Activated naive CD8-positive, alpha-beta T cell (primary cell): ENCODE data around the gene KIAA0930.

Experiments used
- H3K27ac Mint-ChIP-seq: one replicate; pipeline ENCODE4 v1.8.0; 2021; ENCODE audit warnings: mixed read lengths
- H3K27me3 Mint-ChIP-seq: one replicate; pipeline ENCODE4 v1.8.0; 2021; ENCODE audit warnings: mixed read lengths
- H3K36me3 Mint-ChIP-seq: one replicate; pipeline ENCODE4 v1.8.0; 2021; ENCODE audit warnings: mixed read lengths
- H3K4me1 Mint-ChIP-seq: one replicate; pipeline ENCODE4 v1.8.0; 2021; ENCODE audit warnings: low read depth, mixed read lengths
- H3K4me3 Mint-ChIP-seq: one replicate; pipeline ENCODE4 v1.8.0; 2021; ENCODE audit warnings: mild to moderate bottlenecking, mixed read lengths
- H3K9me3 Mint-ChIP-seq: one replicate; pipeline ENCODE4 v1.8.0; 2021; ENCODE audit warnings: low read depth, mixed read lengths

The KIAA0930 gene

GRCh38 chr22:45217806-45218205 is 22.9 kb downstream of the KIAA0930 start:
- H3K27ac Mint-ChIP-seq = no peak overlapping the region
- H3K4me1 Mint-ChIP-seq = peaks cover 23% of the 10 kb centered on the region
- no peaks in the 10 kb centered on the region for H3K9me3 Mint-ChIP-seq
- H3K36me3 Mint-ChIP-seq = no peaks in the 10 kb centered on the region
- H3K27me3 Mint-ChIP-seq = no peaks in the 10 kb centered on the region
- no peak overlapping the region for H3K4me3 Mint-ChIP-seq

- no peak overlapping the region for H3K27ac Mint-ChIP-seq
- no peaks in the 10 kb centered on the region for H3K9me3 Mint-ChIP-seq
- no peaks in the 10 kb centered on the region for H3K36me3 Mint-ChIP-seq
- peaks cover 20% of the 10 kb centered on the region for H3K4me1 Mint-ChIP-seq
- no peak overlapping the region for H3K4me3 Mint-ChIP-seq
- H3K27me3 Mint-ChIP-seq = no peaks in the 10 kb centered on the region
Measured at GRCh38 chr22:45217345-45217744, 23.3 kb downstream of the KIAA0930 start.

GRCh38 chr22:45216133-45217003 is 24.3 kb downstream of the KIAA0930 start:
- no peak overlapping the region for H3K4me3 Mint-ChIP-seq
- H3K27ac Mint-ChIP-seq = no peak overlapping the region
- no peaks in the 10 kb centered on the region for H3K27me3 Mint-ChIP-seq
- H3K9me3 Mint-ChIP-seq = no peaks in the 10 kb centered on the region
- H3K36me3 Mint-ChIP-seq = peaks cover 3% of the 10 kb centered on the region
- H3K4me1 Mint-ChIP-seq = peaks cover 15% of the 10 kb centered on the region

GRCh38 chr22:45212992-45213751 is 27.5 kb downstream of the KIAA0930 start:
- Mint-ChIP-seq H3K27me3 (no peaks in the 10 kb centered on the region), H3K4me3 (no peak overlapping the region), H3K36me3 (peaks cover 3% of the 10 kb centered on the region), H3K27ac (no peak overlapping the region), H3K4me1 (peaks cover 3% of the 10 kb centered on the region), H3K9me3 (no peaks in the 10 kb centered on the region)

- H3K27ac Mint-ChIP-seq = no peak overlapping the region
- peaks cover 3% of the 10 kb centered on the region for H3K4me1 Mint-ChIP-seq
- no peaks in the 10 kb centered on the region for H3K27me3 Mint-ChIP-seq
- H3K36me3 Mint-ChIP-seq = peaks cover 3% of the 10 kb centered on the region
- no peaks in the 10 kb centered on the region for H3K9me3 Mint-ChIP-seq
- no peak overlapping the region for H3K4me3 Mint-ChIP-seq
Measured at GRCh38 chr22:45212306-45212709, 28.4 kb downstream of the KIAA0930 start.

- Mint-ChIP-seq H3K4me1 (peaks cover 3% of the 10 kb centered on the region), H3K4me3 (no peak overlapping the region), H3K9me3 (no peaks in the 10 kb centered on the region), H3K36me3 (peaks cover 3% of the 10 kb centered on the region), H3K27me3 (no peaks in the 10 kb centered on the region), H3K27ac (no peak overlapping the region)
Measured at GRCh38 chr22:45211848-45212247, 28.8 kb downstream of the KIAA0930 start.

- no peaks in the 10 kb centered on the region for H3K27me3 Mint-ChIP-seq
- H3K9me3 Mint-ChIP-seq = no peaks in the 10 kb centered on the region
- no peak overlapping the region for H3K4me3 Mint-ChIP-seq
- peaks cover 3% of the 10 kb centered on the region for H3K36me3 Mint-ChIP-seq
- no peak overlapping the region for H3K27ac Mint-ChIP-seq
- H3K4me1 Mint-ChIP-seq = peaks cover 3% of the 10 kb centered on the region
Measured at GRCh38 chr22:45211435-45211834, 29.3 kb downstream of the KIAA0930 start.

- no peak overlapping the region for H3K27ac Mint-ChIP-seq
- H3K4me3 Mint-ChIP-seq = no peak overlapping the region
- peaks cover 3% of the 10 kb centered on the region for H3K36me3 Mint-ChIP-seq
- H3K9me3 Mint-ChIP-seq = no peaks in the 10 kb centered on the region
- H3K27me3 Mint-ChIP-seq = no peaks in the 10 kb centered on the region
- H3K4me1 Mint-ChIP-seq = peaks cover 3% of the 10 kb centered on the region
Measured at GRCh38 chr22:45210991-45211390, 29.7 kb downstream of the KIAA0930 start.

GRCh38 chr22:45210577-45210976 is 30.1 kb downstream of the KIAA0930 start:
- Mint-ChIP-seq H3K9me3 (no peaks in the 10 kb centered on the region), H3K27me3 (no peaks in the 10 kb centered on the region), H3K36me3 (peaks cover 6% of the 10 kb centered on the region), H3K4me1 (peaks cover 3% of the 10 kb centered on the region), H3K4me3 (no peak overlapping the region), H3K27ac (no peak overlapping the region)

- Mint-ChIP-seq H3K9me3 (no peaks in the 10 kb centered on the region), H3K36me3 (peaks cover 6% of the 10 kb centered on the region), H3K27me3 (no peaks in the 10 kb centered on the region), H3K27ac (no peak overlapping the region), H3K4me3 (no peak overlapping the region), H3K4me1 (peaks cover 3% of the 10 kb centered on the region)
Measured at GRCh38 chr22:45210174-45210573, 30.5 kb downstream of the KIAA0930 start.

GRCh38 chr22:45208993-45209838 is 31.5 kb downstream of the KIAA0930 start:
- Mint-ChIP-seq H3K27me3 (no peaks in the 10 kb centered on the region), H3K27ac (no peak overlapping the region), H3K36me3 (peaks cover 6% of the 10 kb centered on the region), H3K4me3 (no peak overlapping the region), H3K4me1 (peaks cover 2% of the 10 kb centered on the region), H3K9me3 (no peaks in the 10 kb centered on the region)

GRCh38 chr22:45208696-45208992 is 32.0 kb downstream of the KIAA0930 start:
- no peak overlapping the region for H3K4me3 Mint-ChIP-seq
- H3K9me3 Mint-ChIP-seq = no peaks in the 10 kb centered on the region

GRCh38 chr22:45207981-45208664 is 32.6 kb downstream of the KIAA0930 start:
- no peaks in the 10 kb centered on the region for H3K4me1 Mint-ChIP-seq
- no peak overlapping the region for H3K27ac Mint-ChIP-seq
- peaks cover 6% of the 10 kb centered on the region for H3K36me3 Mint-ChIP-seq
- H3K9me3 Mint-ChIP-seq = no peaks in the 10 kb centered on the region
- no peaks in the 10 kb centered on the region for H3K27me3 Mint-ChIP-seq
- H3K4me3 Mint-ChIP-seq = no peak overlapping the region

More at GRCh38 chr22:45208696-45208992, 32.0 kb downstream of the KIAA0930 start:
- Mint-ChIP-seq H3K27ac (no peak overlapping the region), H3K27me3 (no peaks in the 10 kb centered on the region), H3K36me3 (peaks cover 6% of the 10 kb centered on the region), H3K4me1 (no peaks in the 10 kb centered on the region)

GRCh38 chr22:45207533-45207932 is 33.2 kb downstream of the KIAA0930 start:
- H3K9me3 Mint-ChIP-seq = no peaks in the 10 kb centered on the region
- peaks cover 6% of the 10 kb centered on the region for H3K36me3 Mint-ChIP-seq
- H3K4me1 Mint-ChIP-seq = no peaks in the 10 kb centered on the region
- H3K27me3 Mint-ChIP-seq = no peaks in the 10 kb centered on the region
- H3K4me3 Mint-ChIP-seq = no peak overlapping the region
- H3K27ac Mint-ChIP-seq = no peak overlapping the region
